ENCODE measurements around the gene BRME1. TPM values are rescaled to one million over a fixed set of nuclear protein-coding genes. Genes with fewer than 3 reads are reported as not detected.
A peak's percentile ranks its signal among the peaks of the same experiment; 100 is the strongest.

Gene BRME1
- total RNA-seq, 4 donors from 2014 or later: 1.9 to 2.4 (median 2.2) TPM; not detected in 1

- H3K36me3 ChIP-seq: no peaks in the 10 kb centered on the region
- ATAC-seq: no peak
- TF ChIP-seq POLR2AphosphoS5 (IDR thresholded peaks at IDR 0.05): no peak
- TF ChIP-seq CTCF (IDR thresholded peaks at IDR 0.05): no peak
- no peak for TF ChIP-seq POLR2A (IDR thresholded peaks at IDR 0.05)
- TF ChIP-seq EP300 (IDR thresholded peaks at IDR 0.05): no peak
- H3K9me3 ChIP-seq: no peaks in the 10 kb centered on the region
- no peak overlapping the region for H3K27ac ChIP-seq
- no peak overlapping the region for H3K4me3 ChIP-seq
- WGBS, 2 donors (ENCODE audit: low coverage in 1 of 2): 62 to 70% methylated on average over 5 to 12 of the region's 26 CpGs
- peaks cover 0 to 22% (median 5%) of the 10 kb centered on the region in 3 donors for H3K4me1 ChIP-seq
- no peaks in the 10 kb centered on the region for H3K27me3 ChIP-seq
Observed at GRCh38 chr19:13884726-13885591, 21.0 kb downstream of the BRME1 start.

- H3K36me3 ChIP-seq: no peaks in the 10 kb centered on the region
- H3K27me3 ChIP-seq: no peaks in the 10 kb centered on the region
- H3K9me3 ChIP-seq: no peaks in the 10 kb centered on the region
- peaks cover 0 to 29% (median 12%) of the 10 kb centered on the region in 3 donors for H3K4me1 ChIP-seq
- H3K4me3 ChIP-seq: no peak overlapping the region
- no peak for ATAC-seq
- TF ChIP-seq POLR2AphosphoS5 (IDR thresholded peaks at IDR 0.05) (no peak), POLR2A (IDR thresholded peaks at IDR 0.05) (no peak), EP300 (IDR thresholded peaks at IDR 0.05) (no peak), CTCF (IDR thresholded peaks at IDR 0.05) (no peak)
- H3K27ac ChIP-seq: no peak overlapping the region
- WGBS, 2 donors (ENCODE audit: low coverage in 1 of 2): 81% methylated on average over 4 of the region's 10 CpGs; no CpG with 5 or more reads in 1 of the 2 donors
Observed at GRCh38 chr19:13883516-13884064, 22.3 kb downstream of the BRME1 start.

GRCh38 chr19:13882836-13883235, 23.1 kb downstream of the BRME1 start:
- Histone ChIP-seq H3K4me3 (no peak overlapping the region), H3K9me3 (no peaks in the 10 kb centered on the region), H3K27me3 (no peaks in the 10 kb centered on the region), H3K4me1 (peaks cover 0 to 29% (median 12%) of the 10 kb centered on the region in 3 donors), H3K27ac (no peak overlapping the region), H3K36me3 (no peaks in the 10 kb centered on the region)
- no CpG with 5 or more reads among the region's 12 CpGs for WGBS, 2 donors (ENCODE audit: low coverage in 1 of 2)
- no peak for TF ChIP-seq POLR2A (IDR thresholded peaks at IDR 0.05)
- TF ChIP-seq CTCF (IDR thresholded peaks at IDR 0.05): no peak
- no peak for TF ChIP-seq EP300 (IDR thresholded peaks at IDR 0.05)
- no peak for TF ChIP-seq POLR2AphosphoS5 (IDR thresholded peaks at IDR 0.05)
- no peak for ATAC-seq

- Histone ChIP-seq H3K27me3 (no peaks in the 10 kb centered on the region), H3K36me3 (no peaks in the 10 kb centered on the region), H3K27ac (peak overlapping the region in 1 of 4 donors; percentile 78), H3K4me3 (no peak overlapping the region), H3K4me1 (peaks cover 0 to 29% (median 12%) of the 10 kb centered on the region in 3 donors), H3K9me3 (no peaks in the 10 kb centered on the region)
- TF ChIP-seq EP300 (IDR thresholded peaks at IDR 0.05) (no peak), CTCF (IDR thresholded peaks at IDR 0.05) (no peak), POLR2AphosphoS5 (IDR thresholded peaks at IDR 0.05) (no peak), POLR2A (IDR thresholded peaks at IDR 0.05) (no peak)
- WGBS, 2 donors (ENCODE audit: low coverage in 1 of 2): 76 to 88% methylated on average over 2 to 3 of the region's 5 CpGs
- no peak for ATAC-seq
Observed at GRCh38 chr19:13882419-13882795, 23.5 kb downstream of the BRME1 start.
